A549 treated with AZD2906 at 1 μM for 4 hours (cell line): ENCODE data around the gene IL6R. TPM values are rescaled to one million over a fixed set of nuclear protein-coding genes. Genes with fewer than 3 reads are reported as not detected.

Source experiments
- total RNA-seq: library from RNA; stranded (reverse); fragments of 200-300 nt; extraction: Qiagen RNA extraction; gene quantifications from 5 replicates; pipeline ENCODE4 v1.2.3, GENCODE V29; 2022

Gene IL6R
- total RNA-seq, result 22.3 to 28.8 TPM (median 23.7 TPM) in 5 replicates

DNA sequence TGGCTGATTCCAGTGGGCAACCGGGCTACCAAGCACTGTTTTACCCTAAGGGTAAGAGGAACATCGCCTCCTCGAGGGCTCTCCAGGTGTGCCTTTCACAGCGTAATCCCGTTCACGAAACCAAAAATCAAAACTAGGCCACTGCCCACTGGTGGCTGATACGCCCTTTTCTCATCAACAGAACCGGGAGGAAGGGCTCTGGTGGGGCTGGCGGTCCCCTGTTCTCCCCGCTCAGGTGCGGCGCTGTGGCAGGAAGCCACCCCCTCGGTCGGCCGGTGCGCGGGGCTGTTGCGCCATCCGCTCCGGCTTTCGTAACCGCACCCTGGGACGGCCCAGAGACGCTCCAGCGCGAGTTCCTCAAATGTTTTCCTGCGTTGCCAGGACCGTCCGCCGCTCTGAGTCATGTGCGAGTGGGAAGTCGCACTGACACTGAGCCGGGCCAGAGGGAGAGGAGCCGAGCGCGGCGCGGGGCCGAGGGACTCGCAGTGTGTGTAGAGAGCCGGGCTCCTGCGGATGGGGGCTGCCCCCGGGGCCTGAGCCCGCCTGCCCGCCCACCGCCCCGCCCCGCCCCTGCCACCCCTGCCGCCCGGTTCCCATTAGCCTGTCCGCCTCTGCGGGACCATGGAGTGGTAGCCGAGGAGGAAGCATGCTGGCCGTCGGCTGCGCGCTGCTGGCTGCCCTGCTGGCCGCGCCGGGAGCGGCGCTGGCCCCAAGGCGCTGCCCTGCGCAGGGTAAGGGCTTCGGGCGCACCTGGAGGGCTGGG, at the start of gene IL6R:
IL6R (plus strand) TSS at position 360 of the 763 bp plus-strand sequence; CDS start at position 647, 287 bp downstream.

DNA sequence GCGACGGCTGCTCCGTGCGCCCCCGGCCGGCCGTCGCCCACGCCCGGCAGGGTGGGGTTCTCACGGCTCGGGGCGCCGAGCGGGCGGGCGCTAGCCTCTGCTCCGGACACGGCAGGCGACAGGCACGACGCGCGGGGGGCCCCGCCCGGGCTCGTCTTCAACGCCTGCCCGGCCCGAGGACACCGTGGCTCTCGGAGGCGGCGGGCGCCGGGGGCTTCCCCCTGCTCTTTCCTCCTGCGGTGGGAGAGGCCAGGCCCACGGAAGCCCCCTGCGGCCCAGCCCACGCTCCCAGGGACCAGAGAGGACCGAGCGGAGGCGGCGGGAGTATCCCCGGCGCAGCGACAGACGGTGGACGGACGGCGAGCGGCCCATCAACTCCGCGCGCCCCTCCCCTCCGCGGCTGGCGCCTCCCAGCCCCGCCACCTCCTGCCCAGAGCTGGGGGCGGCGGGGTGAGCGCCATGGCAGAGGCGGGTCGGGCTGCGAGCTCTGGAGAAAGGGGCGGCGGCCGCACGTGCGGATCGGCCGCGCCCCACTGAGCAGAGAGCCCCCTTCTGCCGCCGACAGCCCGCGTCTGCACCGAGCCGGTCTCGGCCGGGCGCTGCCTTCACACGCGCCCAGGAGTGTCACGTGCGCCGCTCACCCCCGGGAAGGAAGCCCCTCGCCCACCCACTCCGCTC, 97.1 kb downstream of the IL6R start, which contains the start of the genes SHE and TDRD10:
SHE (minus strand) TSS at position 347 of the 678 bp plus-strand sequence. CDS start 386 bp downstream, outside the sequence.
TDRD10 (plus strand) TSS at position 154 of the 678 bp plus-strand sequence. CDS start 4,685 bp downstream, outside the sequence.

Other genes with a start within 250 kb of the IL6R start
- gene TPM3, start 213.2 kb upstream of the IL6R start, total RNA-seq, result 457 to 634 TPM (median 478 TPM) in 5 replicates
- 0.37 TPM in 1 of 5 replicates, not detected in the others for gene CFAP141, start 199.0 kb upstream of the IL6R start, total RNA-seq
- gene UBAP2L, start 184.4 kb upstream of the IL6R start, total RNA-seq, result 102 to 107 TPM (median 105 TPM) in 5 replicates
- gene HAX1, start 132.7 kb upstream of the IL6R start, total RNA-seq, result 90.6 to 108 TPM (median 94.6 TPM) in 5 replicates
- gene AQP10, start 84.2 kb upstream of the IL6R start, total RNA-seq, result not detected in 5 replicates
- gene ATP8B2, start 79.8 kb upstream of the IL6R start, total RNA-seq, result 30.7 to 36.3 TPM (median 35.6 TPM) in 5 replicates
- gene TDRD10, start 96.9 kb downstream of the IL6R start, total RNA-seq, result 0.05 to 0.06 TPM in 2 of 5 replicates, not detected in the others
- gene SHE, start 97.1 kb downstream of the IL6R start, total RNA-seq, result 0.10 to 0.17 TPM (median 0.15 TPM) in 5 replicates
- gene UBE2Q1, start 153.3 kb downstream of the IL6R start, total RNA-seq, result 49.4 to 65.4 TPM (median 58.8 TPM) in 5 replicates
- 0.32 to 0.51 TPM (median 0.39 TPM) in 5 replicates for gene CHRNB2, start 162.4 kb downstream of the IL6R start, total RNA-seq
- gene ADAR, start 202.8 kb downstream of the IL6R start, total RNA-seq, result 64.8 to 79.2 TPM (median 70.8 TPM) in 5 replicates